ENCODE data around the gene PTGER4.
"Not testable (repeated sequence)": the region's sequence is repeated elsewhere in the genome, so short reads cannot be mapped to it uniquely, and the experiment has no call there.

Gene PTGER4

GRCh38 chr5:40690267-40690666 lies 10.6 kb downstream of the PTGER4 start:
- no peak overlapping the region for H3K27ac ChIP-seq (ENCODE audit: low read length)

DNA sequence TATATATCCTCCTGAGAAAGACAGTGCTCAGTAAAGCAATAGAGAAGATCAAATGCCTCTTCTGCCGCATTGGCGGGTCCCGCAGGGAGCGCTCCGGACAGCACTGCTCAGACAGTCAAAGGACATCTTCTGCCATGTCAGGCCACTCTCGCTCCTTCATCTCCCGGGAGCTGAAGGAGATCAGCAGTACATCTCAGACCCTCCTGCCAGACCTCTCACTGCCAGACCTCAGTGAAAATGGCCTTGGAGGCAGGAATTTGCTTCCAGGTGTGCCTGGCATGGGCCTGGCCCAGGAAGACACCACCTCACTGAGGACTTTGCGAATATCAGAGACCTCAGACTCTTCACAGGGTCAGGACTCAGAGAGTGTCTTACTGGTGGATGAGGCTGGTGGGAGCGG lies 12.2 kb downstream of the PTGER4 start:
- Histone ChIP-seq H3K27me3 (ENCODE audit: control insufficient read depth in 1 of 2, insufficient read depth in 2 of 2, low read length in 2 of 2) (no peaks in the 10 kb centered on the region), H3K36me3 (ENCODE audit: control insufficient read depth in 2 of 2, insufficient read depth in 2 of 2, low read length in 2 of 2) (peaks cover 14 to 16% of the 10 kb centered on the region in 2 donors), H3K4me1 (ENCODE audit: control insufficient read depth, insufficient read depth, low read length) (peaks cover 2% of the 10 kb centered on the region), H3K27ac (ENCODE audit: low read length) (no peak overlapping the region), H3K4me3 (ENCODE audit: low read length in 2 of 2) (no peak overlapping the region), H3K9ac (ENCODE audit: low read length in 2 of 2) (no peak overlapping the region), H3K9me3 (ENCODE audit: control insufficient read depth in 2 of 2, low read length in 2 of 2) (no peaks in the 10 kb centered on the region)

More at GRCh38 chr5:40690267-40690666, 10.6 kb downstream of the PTGER4 start:
- Histone ChIP-seq H3K36me3 (ENCODE audit: control insufficient read depth in 2 of 2, insufficient read depth in 2 of 2, low read length in 2 of 2) (peaks cover 10 to 16% of the 10 kb centered on the region in 2 donors), H3K9me3 (ENCODE audit: control insufficient read depth in 2 of 2, low read length in 2 of 2) (no peaks in the 10 kb centered on the region), H3K4me1 (ENCODE audit: control insufficient read depth, insufficient read depth, low read length) (peaks cover 8% of the 10 kb centered on the region), H3K4me3 (ENCODE audit: low read length in 2 of 2) (no peak overlapping the region), H3K9ac (ENCODE audit: low read length in 2 of 2) (peak overlapping the region in 1 of 2 donors; percentile 17), H3K27me3 (ENCODE audit: control insufficient read depth in 1 of 2, insufficient read depth in 2 of 2, low read length in 2 of 2) (no peaks in the 10 kb centered on the region)

DNA sequence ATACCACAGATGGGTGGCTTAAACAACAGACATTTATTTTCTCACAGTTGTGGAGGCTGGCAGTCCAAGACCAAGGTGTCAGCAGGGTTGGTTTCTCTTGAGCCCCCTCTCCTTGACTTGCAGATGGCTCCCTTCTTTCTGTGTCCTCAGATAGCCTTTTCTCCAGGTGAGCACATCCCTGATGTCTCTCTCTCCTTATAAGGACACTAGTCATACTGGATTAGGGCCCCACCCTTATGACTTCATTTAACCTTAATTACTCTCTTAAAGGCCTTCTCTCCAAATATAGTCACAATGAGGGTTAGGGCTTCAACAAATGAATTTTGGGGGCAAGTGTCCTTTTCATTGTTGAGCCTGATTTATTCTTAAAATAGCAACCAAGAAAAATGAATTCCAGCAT lies 14.7 kb downstream of the PTGER4 start:
- no peaks in the 10 kb centered on the region for H3K9me3 ChIP-seq (ENCODE audit: control insufficient read depth in 2 of 2, low read length in 2 of 2)
- no peak overlapping the region for H3K27ac ChIP-seq (ENCODE audit: low read length)
- peaks cover 14 to 21% of the 10 kb centered on the region in 2 donors for H3K36me3 ChIP-seq (ENCODE audit: control insufficient read depth in 2 of 2, insufficient read depth in 2 of 2, low read length in 2 of 2)
- no peak overlapping the region for H3K9ac ChIP-seq (ENCODE audit: low read length in 2 of 2)
- H3K4me1 ChIP-seq (ENCODE audit: control insufficient read depth, insufficient read depth, low read length): no peaks in the 10 kb centered on the region
- no peaks in the 10 kb centered on the region for H3K27me3 ChIP-seq (ENCODE audit: control insufficient read depth in 1 of 2, insufficient read depth in 2 of 2, low read length in 2 of 2)
- no peak overlapping the region for H3K4me3 ChIP-seq (ENCODE audit: low read length in 2 of 2)

GRCh38 chr5:40700116-40700782 lies 20.5 kb downstream of the PTGER4 start:
- Histone ChIP-seq H3K4me1 (ENCODE audit: control insufficient read depth, insufficient read depth, low read length) (no peaks in the 10 kb centered on the region), H3K27me3 (ENCODE audit: control insufficient read depth in 1 of 2, insufficient read depth in 2 of 2, low read length in 2 of 2) (no peaks in the 10 kb centered on the region), H3K27ac (ENCODE audit: low read length) (no peak overlapping the region), H3K9ac (ENCODE audit: low read length in 2 of 2) (no peak overlapping the region), H3K4me3 (ENCODE audit: low read length in 2 of 2) (no peak overlapping the region), H3K36me3 (ENCODE audit: control insufficient read depth in 2 of 2, insufficient read depth in 2 of 2, low read length in 2 of 2) (peaks cover 4 to 5% of the 10 kb centered on the region in 2 donors), H3K9me3 (ENCODE audit: control insufficient read depth in 2 of 2, low read length in 2 of 2) (peaks cover 3 to 4% of the 10 kb centered on the region in 2 donors)

DNA sequence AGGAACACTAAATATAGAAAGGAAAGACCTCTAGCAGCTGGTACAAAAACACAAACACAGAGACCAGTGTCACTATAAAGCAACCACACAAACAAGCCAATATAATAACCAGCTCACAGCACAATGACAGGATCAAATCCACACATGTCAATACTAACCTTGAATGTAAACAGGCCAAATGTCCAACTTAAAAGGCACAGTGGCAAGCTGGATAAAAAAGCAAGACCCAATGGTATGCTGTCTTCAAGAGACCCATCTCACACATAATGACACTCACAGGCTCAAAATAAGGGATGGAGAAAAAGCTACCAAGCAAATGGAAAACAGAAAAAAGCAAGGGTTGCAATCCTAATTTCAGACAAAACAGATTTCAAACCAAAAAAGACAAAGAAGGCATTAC lies 22.3 kb downstream of the PTGER4 start:
- not testable (repeated sequence) for H3K36me3 ChIP-seq (ENCODE audit: control insufficient read depth in 2 of 2, insufficient read depth in 2 of 2, low read length in 2 of 2); H3K27ac ChIP-seq (ENCODE audit: low read length); H3K27me3 ChIP-seq (ENCODE audit: control insufficient read depth in 1 of 2, insufficient read depth in 2 of 2, low read length in 2 of 2); H3K9ac ChIP-seq (ENCODE audit: low read length in 2 of 2); H3K4me1 ChIP-seq (ENCODE audit: control insufficient read depth, insufficient read depth, low read length); H3K9me3 ChIP-seq (ENCODE audit: control insufficient read depth in 2 of 2, low read length in 2 of 2); H3K4me3 ChIP-seq (ENCODE audit: low read length in 2 of 2)

- H3K4me1 ChIP-seq (ENCODE audit: control insufficient read depth, insufficient read depth, low read length); H3K9ac ChIP-seq (ENCODE audit: low read length in 2 of 2); H3K9me3 ChIP-seq (ENCODE audit: control insufficient read depth in 2 of 2, low read length in 2 of 2): not testable (repeated sequence)
Observed at GRCh38 chr5:40705484-40705883, 25.8 kb downstream of the PTGER4 start.

DNA sequence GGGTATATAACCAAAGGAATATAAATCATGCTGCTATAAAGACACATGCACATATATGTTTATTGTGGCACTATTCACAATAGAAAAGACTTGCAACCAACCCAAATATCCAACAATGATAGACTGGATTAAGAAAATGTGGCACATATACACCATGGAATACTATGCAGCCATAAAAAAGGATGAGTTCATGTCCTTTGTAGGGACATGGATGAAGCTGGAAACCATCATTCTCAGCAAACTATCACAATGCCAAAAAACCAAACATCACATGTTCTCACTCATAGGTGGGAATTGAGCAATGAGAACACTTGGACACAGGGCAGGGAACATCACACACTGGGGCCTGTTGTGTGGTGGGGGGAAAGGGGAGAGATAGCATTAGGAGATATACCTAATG lies 30.9 kb downstream of the PTGER4 start:
- not testable (repeated sequence) for H3K4me3 ChIP-seq (ENCODE audit: low read length in 2 of 2); H3K27me3 ChIP-seq (ENCODE audit: control insufficient read depth in 1 of 2, insufficient read depth in 2 of 2, low read length in 2 of 2); H3K27ac ChIP-seq (ENCODE audit: low read length); H3K9ac ChIP-seq (ENCODE audit: low read length in 2 of 2); H3K4me1 ChIP-seq (ENCODE audit: control insufficient read depth, insufficient read depth, low read length); H3K36me3 ChIP-seq (ENCODE audit: control insufficient read depth in 2 of 2, insufficient read depth in 2 of 2, low read length in 2 of 2); H3K9me3 ChIP-seq (ENCODE audit: control insufficient read depth in 2 of 2, low read length in 2 of 2)

More at GRCh38 chr5:40705484-40705883, 25.8 kb downstream of the PTGER4 start:
- not testable (repeated sequence) for H3K27me3 ChIP-seq (ENCODE audit: control insufficient read depth in 1 of 2, insufficient read depth in 2 of 2, low read length in 2 of 2); H3K36me3 ChIP-seq (ENCODE audit: control insufficient read depth in 2 of 2, insufficient read depth in 2 of 2, low read length in 2 of 2); H3K27ac ChIP-seq (ENCODE audit: low read length); H3K4me3 ChIP-seq (ENCODE audit: low read length in 2 of 2)

- H3K27ac ChIP-seq (ENCODE audit: low read length): no peak overlapping the region
- no peak overlapping the region for H3K9ac ChIP-seq (ENCODE audit: low read length in 2 of 2)
- H3K9me3 ChIP-seq (ENCODE audit: control insufficient read depth in 2 of 2, low read length in 2 of 2): no peaks in the 10 kb centered on the region
- H3K36me3 ChIP-seq (ENCODE audit: control insufficient read depth in 2 of 2, insufficient read depth in 2 of 2, low read length in 2 of 2): no peaks in the 10 kb centered on the region
- H3K4me1 ChIP-seq (ENCODE audit: control insufficient read depth, insufficient read depth, low read length): no peaks in the 10 kb centered on the region
- H3K4me3 ChIP-seq (ENCODE audit: low read length in 2 of 2): no peak overlapping the region
- H3K27me3 ChIP-seq (ENCODE audit: control insufficient read depth in 1 of 2, insufficient read depth in 2 of 2, low read length in 2 of 2): no peaks in the 10 kb centered on the region
Observed at GRCh38 chr5:40714001-40714400, 34.3 kb downstream of the PTGER4 start.

GRCh38 chr5:40716000-40716399 lies 36.3 kb downstream of the PTGER4 start:
- H3K4me1 ChIP-seq (ENCODE audit: control insufficient read depth, insufficient read depth, low read length): no peaks in the 10 kb centered on the region
- H3K9me3 ChIP-seq (ENCODE audit: control insufficient read depth in 2 of 2, low read length in 2 of 2): no peaks in the 10 kb centered on the region
- peaks cover 0 to 2% of the 10 kb centered on the region in 2 donors for H3K36me3 ChIP-seq (ENCODE audit: control insufficient read depth in 2 of 2, insufficient read depth in 2 of 2, low read length in 2 of 2)
- no peak overlapping the region for H3K9ac ChIP-seq (ENCODE audit: low read length in 2 of 2)
- H3K4me3 ChIP-seq (ENCODE audit: low read length in 2 of 2): no peak overlapping the region
- no peak overlapping the region for H3K27ac ChIP-seq (ENCODE audit: low read length)
- no peaks in the 10 kb centered on the region for H3K27me3 ChIP-seq (ENCODE audit: control insufficient read depth in 1 of 2, insufficient read depth in 2 of 2, low read length in 2 of 2)

- peaks cover 0 to 5% of the 10 kb centered on the region in 2 donors for H3K36me3 ChIP-seq (ENCODE audit: control insufficient read depth in 2 of 2, insufficient read depth in 2 of 2, low read length in 2 of 2)
- no peaks in the 10 kb centered on the region for H3K4me1 ChIP-seq (ENCODE audit: control insufficient read depth, insufficient read depth, low read length)
- H3K9ac ChIP-seq (ENCODE audit: low read length in 2 of 2): no peak overlapping the region
- no peaks in the 10 kb centered on the region for H3K27me3 ChIP-seq (ENCODE audit: control insufficient read depth in 1 of 2, insufficient read depth in 2 of 2, low read length in 2 of 2)
- H3K27ac ChIP-seq (ENCODE audit: low read length): no peak overlapping the region
- peaks cover 0 to 4% of the 10 kb centered on the region in 2 donors for H3K9me3 ChIP-seq (ENCODE audit: control insufficient read depth in 2 of 2, low read length in 2 of 2)
- H3K4me3 ChIP-seq (ENCODE audit: low read length in 2 of 2): no peak overlapping the region
Observed at GRCh38 chr5:40716590-40716989, 36.9 kb downstream of the PTGER4 start.

DNA sequence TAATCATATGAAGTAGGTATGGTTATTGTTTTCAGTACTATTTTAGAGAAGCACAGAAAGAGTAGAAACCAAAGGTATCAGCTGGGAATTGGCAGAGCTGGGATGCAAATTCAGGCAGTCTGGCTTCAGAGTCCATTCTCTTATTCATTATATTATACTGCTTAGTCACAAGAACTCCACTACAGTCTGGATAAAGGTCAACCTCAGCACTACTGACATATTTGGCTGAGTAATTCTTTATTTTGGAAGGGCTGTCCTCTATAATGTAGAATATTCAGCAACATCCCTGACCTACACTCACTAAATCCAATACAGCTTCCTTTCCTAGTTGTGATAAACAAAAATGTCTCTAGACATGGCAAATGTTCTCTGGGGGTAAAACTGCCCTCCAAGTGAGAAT lies 37.6 kb downstream of the PTGER4 start:
- no peaks in the 10 kb centered on the region for H3K27me3 ChIP-seq (ENCODE audit: control insufficient read depth in 1 of 2, insufficient read depth in 2 of 2, low read length in 2 of 2)
- H3K4me3 ChIP-seq (ENCODE audit: low read length in 2 of 2): no peak overlapping the region
- peaks cover 0 to 5% of the 10 kb centered on the region in 2 donors for H3K36me3 ChIP-seq (ENCODE audit: control insufficient read depth in 2 of 2, insufficient read depth in 2 of 2, low read length in 2 of 2)
- peaks cover 0 to 4% of the 10 kb centered on the region in 2 donors for H3K9me3 ChIP-seq (ENCODE audit: control insufficient read depth in 2 of 2, low read length in 2 of 2)
- H3K27ac ChIP-seq (ENCODE audit: low read length): no peak overlapping the region
- H3K9ac ChIP-seq (ENCODE audit: low read length in 2 of 2): no peak overlapping the region
- H3K4me1 ChIP-seq (ENCODE audit: control insufficient read depth, insufficient read depth, low read length): no peaks in the 10 kb centered on the region

Data from stomach smooth muscle (tissue), 2 donors.